ENCODE results near the gene ZNF138.

The ZNF138 gene

DNA sequence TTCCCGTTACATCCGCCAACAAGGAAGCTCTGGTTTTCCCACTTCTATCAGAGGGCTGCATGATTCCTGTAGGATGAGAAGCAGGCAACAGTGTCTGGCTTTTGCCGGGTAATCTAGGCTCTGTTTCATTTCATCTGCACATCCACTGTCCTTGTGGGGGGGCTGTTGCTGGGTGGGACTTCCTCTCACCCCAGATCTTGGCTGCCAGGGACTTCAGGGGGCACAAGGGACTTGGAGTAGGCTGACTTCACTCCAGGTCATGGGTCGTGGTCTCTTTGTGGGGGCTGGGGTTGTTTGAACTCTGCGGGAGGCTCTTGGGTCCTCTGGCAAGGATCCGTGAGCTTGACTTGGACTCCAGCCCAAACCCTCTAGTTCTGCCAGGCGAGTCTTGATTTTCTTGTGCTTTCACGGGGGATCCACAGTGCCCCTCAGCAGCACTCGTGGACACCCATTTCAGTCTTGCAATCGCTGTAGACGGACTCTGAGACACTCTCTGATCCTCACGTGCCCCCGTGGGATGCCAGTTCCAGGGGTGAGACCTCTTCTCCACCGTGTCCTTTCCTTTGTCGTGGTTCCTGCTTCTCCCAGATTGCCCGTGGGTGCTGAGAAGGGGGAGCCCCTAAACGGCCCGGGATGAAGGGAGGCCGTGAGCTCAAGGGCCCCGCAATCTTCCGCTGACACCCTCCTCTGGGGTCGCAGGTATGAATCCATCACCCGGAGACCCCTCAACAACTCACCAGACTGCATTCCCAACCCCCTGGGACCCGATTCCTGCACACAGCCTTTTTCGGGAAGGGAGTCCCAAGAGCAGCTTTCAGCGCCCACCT, 87.4 kb downstream of the ZNF138 start:
- 87% methylated on average over 26 of the region's 26 CpGs for WGBS
- no peak overlapping the region for H4K8ac ChIP-seq (ENCODE audit: low read length)
- H3K9me3 ChIP-seq (ENCODE audit: control insufficient read depth, low read length) = peaks cover 3% of the 10 kb centered on the region
- no peak overlapping the region for H2AK5ac ChIP-seq (ENCODE audit: low read length, severe bottlenecking)
- H3K27me3 ChIP-seq (ENCODE audit: control insufficient read depth in 1 of 2, insufficient read depth in 1 of 2, low read length in 2 of 2) = peaks cover 4 to 15% of the 10 kb centered on the region in 2 experiments
- no peak overlapping the region for H3K4ac ChIP-seq (ENCODE audit: low read depth in 1 of 2, low read length in 2 of 2)
- no peak overlapping the region for H2AFZ ChIP-seq (ENCODE audit: low read depth, low read length)
- H3K4me3 ChIP-seq (ENCODE audit: insufficient read depth in 1 of 2, low read depth in 1 of 2, low read length in 2 of 2) = peak overlapping the region in 1 of 2 experiments; percentile 81
- H2BK120ac ChIP-seq (ENCODE audit: low read depth, low read length) = no peak overlapping the region
- no peak overlapping the region for H3K18ac ChIP-seq (ENCODE audit: low read depth in 1 of 2, low read length in 2 of 2)
- no peak overlapping the region for H2BK15ac ChIP-seq (ENCODE audit: low read depth, poor library complexity, severe bottlenecking)
- no peak overlapping the region for H2BK5ac ChIP-seq (ENCODE audit: low read depth, low read length, poor library complexity, severe bottlenecking)
- no peak overlapping the region for H3K23ac ChIP-seq (ENCODE audit: low read length in 2 of 2)
- H2BK12ac ChIP-seq (ENCODE audit: low read length in 2 of 2) = no peak overlapping the region
- no peaks in the 10 kb centered on the region for H3K36me3 ChIP-seq (ENCODE audit: control insufficient read depth in 1 of 2, insufficient read depth in 2 of 2, low read depth in 1 of 2, low read length in 2 of 2)
- H3K4me1 ChIP-seq (ENCODE audit: control insufficient read depth, insufficient read depth, low read depth, low read length) = no peaks in the 10 kb centered on the region
- no peak overlapping the region for H3K14ac ChIP-seq (ENCODE audit: low read length in 2 of 2)
- H3K9ac ChIP-seq (ENCODE audit: low read length) = peak overlapping the region; percentile 89
- DNase-seq = no peak
- H3K79me1 ChIP-seq (replicated peaks; ENCODE audit: low read length, poor library complexity, severe bottlenecking) = no peaks in the 10 kb centered on the region
- no peak overlapping the region for H3K4me2 ChIP-seq (ENCODE audit: low read length, poor library complexity, severe bottlenecking)
- H4K91ac ChIP-seq (ENCODE audit: low read length) = no peak overlapping the region
- H3K27ac ChIP-seq (ENCODE audit: low read length, poor library complexity, severe bottlenecking) = no peak overlapping the region

DNA sequence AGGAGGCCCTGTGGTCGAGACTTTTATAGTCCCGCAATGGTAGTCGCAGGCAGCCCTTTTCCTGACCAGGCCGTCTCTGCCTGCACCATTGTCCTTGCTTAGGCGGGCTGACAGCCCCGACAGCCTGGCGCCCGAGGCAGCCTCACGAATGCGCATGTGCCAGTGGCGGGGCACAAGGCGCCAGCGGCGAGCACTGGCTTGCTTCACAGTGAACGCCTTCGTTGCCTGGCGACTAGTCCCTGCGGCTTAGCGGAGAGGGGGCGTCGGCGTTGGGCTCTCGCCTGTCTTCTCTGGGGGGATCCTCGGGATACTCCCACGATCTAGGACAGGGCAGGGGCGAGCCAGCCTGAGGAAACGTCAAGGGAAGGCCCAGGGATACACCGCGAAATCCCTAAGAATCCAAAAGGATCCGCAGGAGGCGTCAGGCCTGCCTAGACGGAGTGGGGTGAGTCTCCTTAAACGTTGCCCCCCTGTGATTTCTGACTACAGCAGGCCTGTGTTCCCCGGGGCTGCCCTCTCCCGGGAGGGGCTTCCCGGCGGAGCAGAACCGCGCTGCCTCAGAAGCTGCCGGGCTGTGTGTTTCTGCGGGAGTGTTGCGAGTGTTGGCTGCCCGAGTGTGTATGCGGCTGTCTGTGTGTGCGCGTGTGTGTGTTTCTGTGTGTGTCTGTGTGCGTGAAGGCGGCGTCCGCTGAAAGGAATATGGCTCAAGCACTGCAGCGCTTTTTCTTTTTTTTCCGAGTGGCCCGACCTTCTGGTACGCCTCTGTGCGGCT, 88.3 kb downstream of the ZNF138 start:
- Histone ChIP-seq H4K8ac (ENCODE audit: low read length) (no peak overlapping the region), H2BK5ac (ENCODE audit: low read depth, low read length, poor library complexity, severe bottlenecking) (no peak overlapping the region), H3K4me1 (ENCODE audit: control insufficient read depth, insufficient read depth, low read depth, low read length) (no peaks in the 10 kb centered on the region), H3K4ac (ENCODE audit: low read depth in 1 of 2, low read length in 2 of 2) (no peak overlapping the region), H3K36me3 (ENCODE audit: control insufficient read depth in 1 of 2, insufficient read depth in 2 of 2, low read depth in 1 of 2, low read length in 2 of 2) (no peaks in the 10 kb centered on the region), H3K27ac (ENCODE audit: low read length, poor library complexity, severe bottlenecking) (no peak overlapping the region), H3K14ac (ENCODE audit: low read length in 2 of 2) (no peak overlapping the region), H3K79me1 (replicated peaks; ENCODE audit: low read length, poor library complexity, severe bottlenecking) (no peaks in the 10 kb centered on the region), H4K91ac (ENCODE audit: low read length) (no peak overlapping the region), H3K9me3 (ENCODE audit: control insufficient read depth, low read length) (peaks cover 3% of the 10 kb centered on the region), H3K27me3 (ENCODE audit: control insufficient read depth in 1 of 2, insufficient read depth in 1 of 2, low read length in 2 of 2) (peaks cover 9 to 11% of the 10 kb centered on the region in 2 experiments), H2AK5ac (ENCODE audit: low read length, severe bottlenecking) (no peak overlapping the region), H3K9ac (ENCODE audit: low read length) (peak overlapping the region; percentile 89), H2AFZ (ENCODE audit: low read depth, low read length) (no peak overlapping the region), H3K4me2 (ENCODE audit: low read length, poor library complexity, severe bottlenecking) (no peak overlapping the region), H3K4me3 (ENCODE audit: insufficient read depth in 1 of 2, low read depth in 1 of 2, low read length in 2 of 2) (peak overlapping the region in 1 of 2 experiments; percentile 81), H3K18ac (ENCODE audit: low read depth in 1 of 2, low read length in 2 of 2) (no peak overlapping the region), H2BK120ac (ENCODE audit: low read depth, low read length) (no peak overlapping the region), H2BK15ac (ENCODE audit: low read depth, poor library complexity, severe bottlenecking) (no peak overlapping the region), H2BK12ac (ENCODE audit: low read length in 2 of 2) (no peak overlapping the region), H3K23ac (ENCODE audit: low read length in 2 of 2) (no peak overlapping the region)
- WGBS = 91% methylated on average over 55 of the region's 55 CpGs
- no peak for DNase-seq

Measured in mesenchymal stem cell (in vitro differentiated cells and primary cell).